ENCODE results near the gene NTN1.

DNA sequence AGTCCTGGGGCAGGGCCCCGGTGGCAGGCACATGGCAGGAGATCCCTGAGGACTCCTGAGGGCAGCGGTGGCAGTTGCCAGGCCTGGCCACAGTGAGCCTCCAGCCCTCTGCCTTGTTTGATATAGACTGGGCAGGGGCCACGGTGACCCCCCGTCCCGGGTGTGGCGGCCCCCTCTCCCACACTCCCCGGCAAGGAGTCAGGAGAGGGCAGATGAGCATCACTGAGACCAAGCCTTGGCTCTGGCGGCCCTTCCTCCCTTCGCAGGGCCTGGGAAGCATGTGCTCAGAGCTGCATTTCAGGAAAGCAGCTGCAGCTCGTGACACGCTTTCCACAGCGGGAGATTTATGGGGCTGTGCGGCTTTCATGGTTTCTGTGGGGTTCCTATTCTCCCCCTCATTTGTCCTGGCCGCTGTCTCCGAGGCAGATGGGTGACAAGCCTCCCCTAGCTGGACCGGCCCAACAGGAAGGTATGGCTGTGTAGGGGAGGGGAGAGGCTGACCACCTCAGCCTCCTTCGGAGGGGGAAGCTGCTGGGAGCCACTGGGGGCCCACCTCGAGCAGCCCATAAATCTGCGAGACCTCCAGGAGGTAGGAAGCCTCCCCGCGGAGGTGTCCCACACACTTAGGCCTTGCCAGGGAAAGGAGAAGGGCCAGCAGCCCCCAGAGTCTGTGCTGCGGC, 211.4 kb downstream of the NTN1 start:
- TF ChIP-seq CTCF (IDR thresholded peaks at IDR 0.05; ENCODE audit: low read depth, low read length) (no peak), EZH2phosphoT487 (IDR thresholded peaks at IDR 0.05; ENCODE audit: low read depth) (no peak)

Measured in OCI-LY3 (cell line).